Measurements from ENCODE around the gene TMEM117. TPM values are rescaled to one million over a fixed set of nuclear protein-coding genes. Genes with fewer than 3 reads are reported as not detected.

TMEM117 gene
- total RNA-seq, 1 experiment from 2014 or later = 1.1 TPM

DNA sequence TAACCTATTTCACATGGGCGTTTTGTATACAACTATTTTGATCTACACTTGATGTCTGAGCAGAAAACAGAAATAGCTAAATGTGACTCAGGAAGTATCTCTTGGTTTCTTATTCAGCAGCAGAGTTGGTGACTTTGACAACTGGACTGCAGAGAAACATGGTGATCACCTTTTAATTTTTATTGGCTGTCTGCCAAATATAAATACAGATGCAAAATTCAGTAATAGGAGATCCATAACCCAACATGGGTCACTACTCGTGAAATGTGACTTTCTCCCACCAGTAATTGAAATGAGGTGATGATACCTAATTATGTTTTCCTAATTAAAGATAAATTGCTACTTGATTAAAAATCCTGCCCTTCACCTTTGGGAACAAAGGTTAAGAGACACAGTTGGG is 553.2 kb downstream of the TMEM117 start:
- CTCF ChIA-PET = no interaction called here
- BruUV-seq (replicated peaks) = no TSS peak
- Mint-ChIP-seq H3K27me3 (ENCODE audit: unreplicated experiment) (no peaks in the 10 kb centered on the region), H3K4me3 (ENCODE audit: low read depth, unreplicated experiment) (no peak overlapping the region), H3K27ac (ENCODE audit: unreplicated experiment) (no peak overlapping the region), H3K9me3 (ENCODE audit: low read depth, unreplicated experiment) (no peaks in the 10 kb centered on the region), H3K4me1 (ENCODE audit: low read depth, unreplicated experiment) (no peaks in the 10 kb centered on the region), H3K36me3 (ENCODE audit: insufficient read depth, unreplicated experiment) (no peaks in the 10 kb centered on the region)
- no peak for TF ChIP-seq CTCF (IDR thresholded peaks at IDR 0.05; ENCODE audit: unreplicated experiment)
- intact Hi-C loops (cut with micrococcal nuclease; ENCODE audit: unreplicated experiment) = no loop called here
- DNase-seq = no peak

GRCh38 chr12:44389896-44390295 is 554.0 kb downstream of the TMEM117 start:
- Mint-ChIP-seq H3K27me3 (ENCODE audit: unreplicated experiment) (no peaks in the 10 kb centered on the region), H3K36me3 (ENCODE audit: insufficient read depth, unreplicated experiment) (no peaks in the 10 kb centered on the region), H3K27ac (ENCODE audit: unreplicated experiment) (no peak overlapping the region), H3K4me1 (ENCODE audit: low read depth, unreplicated experiment) (no peaks in the 10 kb centered on the region), H3K9me3 (ENCODE audit: low read depth, unreplicated experiment) (no peaks in the 10 kb centered on the region), H3K4me3 (ENCODE audit: low read depth, unreplicated experiment) (no peak overlapping the region)
- DNase-seq = no peak
- CTCF ChIA-PET = no interaction called here
- no TSS peak for BruUV-seq (replicated peaks)
- intact Hi-C loops (cut with micrococcal nuclease; ENCODE audit: unreplicated experiment) = no loop called here
- TF ChIP-seq CTCF (IDR thresholded peaks at IDR 0.05; ENCODE audit: unreplicated experiment) = no peak

DNA sequence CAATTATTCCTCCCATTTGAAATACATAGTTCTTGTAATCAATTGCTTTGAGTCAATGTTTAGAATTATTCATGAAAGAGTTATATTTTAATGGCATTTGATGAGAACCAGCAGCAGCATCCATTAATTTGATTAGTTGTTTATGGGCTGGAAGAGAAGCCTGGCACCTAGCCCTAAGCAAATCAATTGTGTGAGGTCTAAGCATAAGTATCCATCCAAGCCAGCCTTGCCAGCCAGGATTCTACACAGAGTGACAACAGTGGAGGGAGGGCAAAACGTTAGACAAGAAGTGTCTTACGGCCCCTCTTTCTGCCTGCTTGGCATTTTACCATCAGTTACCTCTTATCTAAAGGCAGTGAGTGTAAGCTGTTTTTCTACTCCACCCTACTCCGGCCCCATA is 561.8 kb downstream of the TMEM117 start:
- H3K36me3 Mint-ChIP-seq (ENCODE audit: insufficient read depth, unreplicated experiment) = no peaks in the 10 kb centered on the region
- H3K4me1 Mint-ChIP-seq (ENCODE audit: low read depth, unreplicated experiment) = peaks cover under 1% of the 10 kb centered on the region
- no peak overlapping the region for H3K4me3 Mint-ChIP-seq (ENCODE audit: low read depth, unreplicated experiment)
- no peaks in the 10 kb centered on the region for H3K27me3 Mint-ChIP-seq (ENCODE audit: unreplicated experiment)
- no peak for DNase-seq
- TF ChIP-seq CTCF (IDR thresholded peaks at IDR 0.05; ENCODE audit: unreplicated experiment) = no peak
- intact Hi-C loops (cut with micrococcal nuclease; ENCODE audit: unreplicated experiment) = no loop called here
- no TSS peak for BruUV-seq (replicated peaks)
- no peak overlapping the region for H3K27ac Mint-ChIP-seq (ENCODE audit: unreplicated experiment)
- H3K9me3 Mint-ChIP-seq (ENCODE audit: low read depth, unreplicated experiment) = no peaks in the 10 kb centered on the region
- CTCF ChIA-PET = no interaction called here

DNA sequence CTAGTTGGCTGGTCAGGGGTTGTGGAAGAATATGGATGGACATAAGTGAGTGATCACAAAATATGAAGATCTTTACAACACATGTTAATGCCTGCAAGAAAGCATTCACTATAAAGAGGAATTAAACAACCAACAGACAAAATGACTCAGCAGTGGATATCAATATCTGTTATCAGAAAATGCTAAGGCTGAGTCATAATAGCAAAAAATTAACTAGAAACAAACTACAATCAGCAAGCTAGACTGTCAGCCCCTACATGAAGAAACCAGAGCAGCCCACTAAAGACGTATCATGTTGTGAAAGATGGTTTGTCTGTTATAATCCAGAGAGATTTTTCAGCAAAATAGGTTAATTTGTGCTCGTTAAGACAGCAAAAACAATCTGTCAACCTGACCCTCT is 567.3 kb downstream of the TMEM117 start:
- Mint-ChIP-seq H3K9me3 (ENCODE audit: low read depth, unreplicated experiment) (no peaks in the 10 kb centered on the region), H3K4me1 (ENCODE audit: low read depth, unreplicated experiment) (peaks cover 14% of the 10 kb centered on the region), H3K27ac (ENCODE audit: unreplicated experiment) (no peak overlapping the region), H3K4me3 (ENCODE audit: low read depth, unreplicated experiment) (no peak overlapping the region), H3K36me3 (ENCODE audit: insufficient read depth, unreplicated experiment) (no peaks in the 10 kb centered on the region), H3K27me3 (ENCODE audit: unreplicated experiment) (no peaks in the 10 kb centered on the region)
- no peak for TF ChIP-seq CTCF (IDR thresholded peaks at IDR 0.05; ENCODE audit: unreplicated experiment)
- intact Hi-C loops (cut with micrococcal nuclease; ENCODE audit: unreplicated experiment) = no loop called here
- BruUV-seq (replicated peaks) = no TSS peak
- CTCF ChIA-PET = no interaction called here
- no peak for DNase-seq

DNA sequence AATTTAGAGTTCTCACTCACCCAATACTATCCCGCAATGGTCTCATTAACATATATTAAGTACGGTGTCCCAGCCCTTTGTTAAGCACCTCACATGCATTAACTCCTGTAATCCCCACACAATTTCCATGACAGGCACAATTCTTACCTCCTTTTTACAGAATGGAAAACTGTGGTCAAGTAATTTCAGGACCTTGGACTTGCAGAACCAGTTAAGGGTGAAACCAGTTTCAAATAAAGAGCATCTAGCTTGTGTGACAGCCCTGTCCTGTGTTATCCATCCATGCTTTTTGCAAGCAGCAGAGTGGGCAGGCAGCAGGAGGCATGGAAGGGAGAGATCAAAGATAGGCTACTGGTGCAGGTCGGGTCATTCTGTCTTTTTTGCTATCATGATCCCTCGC is 569.4 kb downstream of the TMEM117 start:
- BruUV-seq (replicated peaks) = no TSS peak
- intact Hi-C loops (cut with micrococcal nuclease; ENCODE audit: unreplicated experiment) = no loop called here

More for the DNA sequence above, 569.4 kb downstream of the TMEM117 start:
- Mint-ChIP-seq H3K27me3 (ENCODE audit: unreplicated experiment) (no peaks in the 10 kb centered on the region), H3K27ac (ENCODE audit: unreplicated experiment) (no peak overlapping the region), H3K4me1 (ENCODE audit: low read depth, unreplicated experiment) (peaks cover 14% of the 10 kb centered on the region), H3K9me3 (ENCODE audit: low read depth, unreplicated experiment) (no peaks in the 10 kb centered on the region), H3K4me3 (ENCODE audit: low read depth, unreplicated experiment) (no peak overlapping the region), H3K36me3 (ENCODE audit: insufficient read depth, unreplicated experiment) (no peaks in the 10 kb centered on the region)
- no peak for DNase-seq
- no peak for TF ChIP-seq CTCF (IDR thresholded peaks at IDR 0.05; ENCODE audit: unreplicated experiment)
- CTCF ChIA-PET = no interaction called here
